ENCODE results near the gene GNAI2.
A peak's percentile ranks its signal among the peaks of the same experiment; 100 is the strongest.
"Not testable (repeated sequence)": the region's sequence is repeated elsewhere in the genome, so short reads cannot be mapped to it uniquely, and the experiment has no call there.

Gene GNAI2

GRCh38 chr3:50226888-50227389, 9.1 kb upstream of the GNAI2 start:
- peak; percentile 34 for DNase-seq (ENCODE audit: low read depth)

- peak; percentile 84 for DNase-seq (ENCODE audit: low read depth)
Observed at GRCh38 chr3:50227390-50228183, 8.4 kb upstream of the GNAI2 start.

GRCh38 chr3:50228184-50228763, 7.7 kb upstream of the GNAI2 start:
- DNase-seq (ENCODE audit: low read depth) = not testable (repeated sequence)

GRCh38 chr3:50229490-50229889, 6.5 kb upstream of the GNAI2 start:
- DNase-seq (ENCODE audit: low read depth) = no peak

- DNase-seq (ENCODE audit: low read depth) = no peak
Observed at GRCh38 chr3:50230104-50230793, 5.8 kb upstream of the GNAI2 start.

GRCh38 chr3:50230794-50231125, 5.2 kb upstream of the GNAI2 start:
- no peak for DNase-seq (ENCODE audit: low read depth)

GRCh38 chr3:50231581-50231980, 4.4 kb upstream of the GNAI2 start:
- DNase-seq (ENCODE audit: low read depth) = no peak

GRCh38 chr3:50232303-50232702, 3.7 kb upstream of the GNAI2 start:
- no peak for DNase-seq (ENCODE audit: low read depth)

- DNase-seq (ENCODE audit: low read depth) = no peak
Observed at GRCh38 chr3:50233176-50233575, 2.8 kb upstream of the GNAI2 start.

GRCh38 chr3:50236484-50237132, 604 bp downstream of the GNAI2 start:
- DNase-seq (ENCODE audit: low read depth) = no peak

GRCh38 chr3:50237133-50237651, 1.2 kb downstream of the GNAI2 start:
- DNase-seq (ENCODE audit: low read depth) = no peak

- peak; percentile 81 for DNase-seq (ENCODE audit: low read depth)
Observed at GRCh38 chr3:50237754-50238548, 1.9 kb downstream of the GNAI2 start.

GRCh38 chr3:50238549-50239026, 2.6 kb downstream of the GNAI2 start:
- no peak for DNase-seq (ENCODE audit: low read depth)

GRCh38 chr3:50239649-50240048, 3.6 kb downstream of the GNAI2 start:
- DNase-seq (ENCODE audit: low read depth) = no peak

GRCh38 chr3:50241163-50241562, 5.2 kb downstream of the GNAI2 start:
- DNase-seq (ENCODE audit: low read depth) = no peak

- DNase-seq (ENCODE audit: low read depth) = no peak
Observed at GRCh38 chr3:50241713-50242380, 5.8 kb downstream of the GNAI2 start.

- no peak for DNase-seq (ENCODE audit: low read depth)
Observed at GRCh38 chr3:50242381-50242770, 6.4 kb downstream of the GNAI2 start.

- DNase-seq (ENCODE audit: low read depth) = no peak
Observed at GRCh38 chr3:50242851-50243542, 7.0 kb downstream of the GNAI2 start.

GRCh38 chr3:50243543-50243895, 7.5 kb downstream of the GNAI2 start:
- DNase-seq (ENCODE audit: low read depth) = no peak

GRCh38 chr3:50244813-50245212, 8.8 kb downstream of the GNAI2 start:
- not testable (repeated sequence) for DNase-seq (ENCODE audit: low read depth)
